K562 (cell line): ENCODE results near the gene WDR45B. TPM values are rescaled to one million over a fixed set of nuclear protein-coding genes. Genes with fewer than 3 reads are reported as not detected.

Source experiments
- ATAC-seq: fragments of 200-7000 bp; cut with Tn5 transposase; 3 replicates; pipeline ENCODE4 v1.9.1; 2020; ENCODE audit warnings: moderate library complexity
- BruUV-seq: library from RNA; stranded (reverse); fragments of 400-500 nt; replicated peaks from 2 replicates; lab custom pipeline; 2021; lab: Mats Ljungman, UMichigan
- CTCF ChIA-PET: fragments of 300-600 bp; formaldehyde crosslinking; extraction: SDS; loops from one replicate; lab custom pipeline; 2021; ENCODE audit warnings: low intra/inter-chr PET ratio; lab: Yijun Ruan, JAX
- POLR2A ChIA-PET: fragments of 300-600, 350-650 bp; sonication (Branson Sonifier 250); formaldehyde crosslinking; extraction: SDS; loops from one replicate; lab custom pipeline; 2021; ENCODE audit warnings: antibody characterized with exemption, inconsistent platforms; lab: Yijun Ruan, JAX
- DNase-seq, 4 experiments: peaks; one replicate each; pipeline versions ENCODE4 v3.0.0 to v3.0.0-alpha.2; 2011 to 2018; ENCODE audit warnings: low spot score in 3 of 4, mixed read lengths in 3 of 4; ENCODE audit errors: extremely low read depth in 1 of 4
- FAIRE-seq: peaks from 2 replicates; lab custom pipeline; 2011; peaks lifted over from hg19 to GRCh38; lab: Jason Lieb, UNC
- H2AFZ ChIP-seq: 2 replicates; pipeline ENCODE4 v1.6.0; 2011; ENCODE audit warnings: low read depth, low read length, control low read depth, inconsistent platforms
- H3K27ac ChIP-seq: fragments of 200-600 bp; 3 replicates; pipeline ENCODE4 v1.8.0; 2011; ENCODE audit warnings: low read depth, mild to moderate bottlenecking, control low read depth, inconsistent platforms, low read length, moderate library complexity, mixed read lengths; ENCODE audit errors: extremely low read depth
- H3K27me3 ChIP-seq, 2 experiments: fragments of 300-600 bp in 1 of 2; 2 replicates in 1 of 2; 3 replicates in 1 of 2; pipeline versions ENCODE4 v1.6.0 to v1.8.0; 2011; ENCODE audit warnings: inconsistent platforms in 2 of 2, low read length in 2 of 2, mild to moderate bottlenecking in 1 of 2, mixed read lengths in 1 of 2, moderate library complexity in 1 of 2; ENCODE audit not compliant: control insufficient read depth in 2 of 2, insufficient read depth in 2 of 2
- H3K36me3 ChIP-seq: fragments of 300-600 bp; 3 replicates; pipeline ENCODE4 v1.8.0; 2011; ENCODE audit warnings: mild to moderate bottlenecking, low read length, inconsistent platforms; ENCODE audit not compliant: control insufficient read depth, insufficient read depth
- H3K4me1 ChIP-seq, 2 experiments: fragments of 200-600 bp in 1 of 2; replicated peaks in 1 of 2; 2 replicates in 1 of 2; 3 replicates in 1 of 2; pipeline versions ENCODE4 v1.5.1 to v1.8.0; 2011; ENCODE audit warnings: inconsistent platforms in 2 of 2, low read length in 2 of 2, mild to moderate bottlenecking in 1 of 2, mixed read lengths in 1 of 2, moderate library complexity in 1 of 2; ENCODE audit not compliant: control insufficient read depth in 2 of 2, insufficient read depth in 2 of 2
- H3K4me2 ChIP-seq: 2 replicates; pipeline ENCODE4 v1.6.1; 2011; ENCODE audit warnings: low read length, control low read depth, inconsistent platforms, mixed read lengths; ENCODE audit not compliant: insufficient read depth
- H3K4me3 ChIP-seq: fragments of 200-600 bp; sonication (generic), shearing (Covaris generic); 2 replicates; pipeline ENCODE4 v1.5.1; 2016; ENCODE audit warnings: control low read depth, inconsistent platforms
- H3K79me2 ChIP-seq: fragments of 200-600 bp; 3 replicates; pipeline ENCODE4 v1.8.0; 2011; ENCODE audit warnings: low read length, inconsistent platforms; ENCODE audit not compliant: control insufficient read depth, insufficient read depth
- H3K9ac ChIP-seq, 2 experiments: 2 replicates each; pipeline versions ENCODE4 v1.6.0 to v1.6.1; 2011; ENCODE audit warnings: low read depth in 2 of 2, low read length in 2 of 2, control low read depth in 1 of 2, inconsistent platforms in 1 of 2, mild to moderate bottlenecking in 1 of 2, mixed read lengths in 1 of 2; ENCODE audit not compliant: insufficient read depth in 1 of 2
- H3K9me1 ChIP-seq: one replicate; pipeline ENCODE4 v1.6.0; 2011; ENCODE audit warnings: inconsistent platforms, mild to moderate bottlenecking, low read length, moderate library complexity; ENCODE audit not compliant: control insufficient read depth, insufficient read depth
- H3K9me3 ChIP-seq: replicated peaks from 2 replicates; pipeline ENCODE4 v1.5.1; 2011; ENCODE audit warnings: low read depth, low read length, inconsistent platforms; ENCODE audit not compliant: control insufficient read depth, insufficient read depth
- H4K20me1 ChIP-seq: replicated peaks from 2 replicates; pipeline ENCODE4 v1.6.1; 2011; ENCODE audit warnings: low read length, inconsistent platforms, mixed read lengths; ENCODE audit not compliant: control insufficient read depth, insufficient read depth
- ZSCAN29 ChIP-seq: fragments of 450-650 bp; IDR thresholded peaks from 2 replicates; pipeline ENCODE4 v1.6.1; 2017
- WGBS: fragments of 100-300 bp; shearing (Covaris generic); methylation state at CpG from one replicate; pipeline ENCODE4 v1.1.6; 2016; ENCODE audit warnings: low coverage, mixed read lengths; ENCODE audit not compliant: insufficient coverage; ENCODE audit errors: missing lambda C conversion rate; 5-methylcytosine and 5-hydroxymethylcytosine counted together
- in situ Hi-C: fragments of 300-500 bp; cut with MboI; formaldehyde crosslinking; loops from 4 replicates; pipeline ENCODE4 v1.15.0; 2018; ENCODE audit warnings: inconsistent platforms, mixed read lengths
- intact Hi-C: fragments of 100-400 bp; cut with micrococcal nuclease; formaldehyde crosslinking; loops from 2 replicates; pipeline ENCODE4 v1.14.2; 2022
- polyA plus RNA-seq, 8 experiments: library from polyadenylated mRNA; depleted of rRNA in 4 of 8; stranded (reverse) in 5 of 8; unstranded in 3 of 8; fragments of >200 nt; fragmentation: Nextera tagmentation in 2 of 8; fragmentation: Illumina TruSeq in 1 of 8; extraction: Ambion mirVana in 2 of 8; extraction: Trizol in 1 of 8; gene quantifications; 2 replicates each; pipeline versions ENCODE4 v1.2.1 to v1.2.3, GENCODE V29; 2011 to 2014; ENCODE audit warnings: inconsistent platforms in 1 of 8, missing spikeins in 1 of 8
- total RNA-seq, 7 experiments: library from RNA; depleted of rRNA in 6 of 7; stranded (reverse); fragments of >200 nt in 6 of 7; fragmentation: Illumina TruSeq in 2 of 7; extraction: Trizol in 2 of 7; gene quantifications; 2 replicates each; pipeline versions ENCODE4 v1.2.1 to v1.2.3, GENCODE V29; 2011 to 2021; ENCODE audit warnings: low replicate concordance in 1 of 7
- TF ChIP-seq, protein P1 (sequence below): fragments of 250-450 bp; sonication (Bioruptor Pico); IDR thresholded peaks from 2 replicates; pipeline ENCODE4 v1.6.1; 2021; ENCODE audit warnings: mild to moderate bottlenecking
- TF ChIP-seq, protein P2 (sequence below): fragments of 250-450 bp; sonication (Bioruptor Pico); IDR thresholded peaks from 2 replicates; pipeline ENCODE4 v1.5.1; 2021; ENCODE audit warnings: mild to moderate bottlenecking

The WDR45B gene
- total and polyA plus RNA-seq, 9 of the 15 experiments (the other 6 are each of a cell fraction or from before 2014, with no cell fraction given): 0.72 to 74.4 (median 35.9) TPM

DNA sequence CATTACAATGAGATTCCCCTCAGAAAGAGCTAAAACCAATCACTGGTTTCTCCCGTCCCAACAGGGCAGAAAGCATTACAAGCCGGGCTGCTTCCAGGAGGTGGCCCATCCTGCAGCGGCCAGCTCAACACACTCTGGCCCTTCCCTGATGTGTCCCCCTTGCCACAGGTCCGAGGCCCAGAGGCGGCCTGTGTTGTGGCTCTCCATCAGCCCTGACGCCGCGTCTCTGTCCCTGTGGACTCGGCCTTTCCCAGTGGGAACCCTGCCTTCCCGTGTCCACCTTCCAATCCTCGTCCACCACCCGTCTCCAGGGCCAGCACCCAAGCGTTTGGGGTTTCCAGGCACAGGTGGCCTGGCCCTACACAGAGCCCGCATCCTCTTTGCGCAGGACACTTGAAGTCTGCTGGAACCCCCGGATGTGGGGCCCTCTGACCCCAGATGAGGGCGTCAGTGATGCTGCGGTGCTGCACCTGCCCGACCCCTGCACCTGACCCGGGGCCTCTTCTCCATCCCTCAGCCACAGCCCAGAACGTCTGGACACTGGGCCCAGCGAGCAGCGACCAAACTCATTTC lies 29.2 kb upstream of the WDR45B start:
- ATAC-seq (no peak), DNase-seq (no peak), FAIRE-seq (no peak)
- 31% methylated on average over 21 of the region's 23 CpGs for WGBS
- ChIA-PET POLR2A (interaction anchor here (0.6 to 1.8 kb wide), 3 partner anchors 9 to 579 kb away, joined by 3 to 5 read pairs (median 3); no protein-coding TSS in a partner anchor), CTCF (no interaction called here)
- no TSS peak for BruUV-seq
- Histone ChIP-seq H3K27ac (no peak overlapping the region), H2AFZ (no peak overlapping the region), H3K79me2 (no peaks in the 10 kb centered on the region), H3K9me3 (peaks cover 13% of the 10 kb centered on the region), H3K27me3 (peaks cover 7 to 29% of the 10 kb centered on the region in 2 experiments; a peak in 3 of 5 replicates), H3K4me1 (peaks cover 0 to 18% of the 10 kb centered on the region in 2 experiments; a peak in 2 of 5 replicates), H3K36me3 (no peaks in the 10 kb centered on the region), H3K4me3 (no peak overlapping the region), H3K4me2 (no peak overlapping the region), H4K20me1 (no peaks in the 10 kb centered on the region), H3K9me1 (no peaks in the 10 kb centered on the region), H3K9ac (peak overlapping the region in 1 of 2 experiments; percentile 45; a peak in 1 of 4 replicates)
- in situ Hi-C loops (no loop called here), intact Hi-C loops (no loop called here)
- TF ChIP-seq, protein P1, sequence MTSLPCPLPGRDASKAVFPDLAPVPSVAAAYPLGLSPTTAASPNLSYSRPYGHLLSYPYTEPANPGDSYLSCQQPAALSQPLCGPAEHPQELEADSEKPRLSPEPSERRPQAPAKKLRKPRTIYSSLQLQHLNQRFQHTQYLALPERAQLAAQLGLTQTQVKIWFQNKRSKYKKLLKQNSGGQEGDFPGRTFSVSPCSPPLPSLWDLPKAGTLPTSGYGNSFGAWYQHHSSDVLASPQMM: no peak
- TF ChIP-seq, protein P2, sequence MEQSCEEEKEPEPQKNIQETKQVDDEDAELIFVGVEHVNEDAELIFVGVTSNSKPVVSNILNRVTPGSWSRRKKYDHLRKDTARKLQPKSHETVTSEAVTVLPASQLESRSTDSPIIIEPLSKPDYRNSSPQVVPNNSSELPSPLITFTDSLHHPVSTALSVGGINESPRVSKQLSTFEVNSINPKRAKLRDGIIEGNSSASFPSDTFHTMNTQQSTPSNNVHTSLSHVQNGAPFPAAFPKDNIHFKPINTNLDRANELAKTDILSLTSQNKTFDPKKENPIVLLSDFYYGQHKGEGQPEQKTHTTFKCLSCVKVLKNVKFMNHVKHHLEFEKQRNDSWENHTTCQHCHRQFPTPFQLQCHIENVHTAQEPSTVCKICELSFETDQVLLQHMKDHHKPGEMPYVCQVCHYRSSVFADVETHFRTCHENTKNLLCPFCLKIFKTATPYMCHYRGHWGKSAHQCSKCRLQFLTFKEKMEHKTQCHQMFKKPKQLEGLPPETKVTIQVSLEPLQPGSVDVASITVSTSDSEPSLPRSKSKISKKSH (CRISPR knock-in tag): no peak
- TF ChIP-seq ZSCAN29: no peak
